Neutrophil (primary cell): ENCODE measurements around the gene MYOZ3.

Experiments
- H3K27ac ChIP-seq: fragments of 200-600 bp; sonication (generic); 2 replicates; pipeline ENCODE4 v1.5.1; 2016; ENCODE audit warnings: mild to moderate bottlenecking, moderate library complexity
- H3K27me3 ChIP-seq: fragments of 200-600 bp; sonication (generic); 2 replicates; pipeline ENCODE4 v1.6.0; 2016; ENCODE audit warnings: mild to moderate bottlenecking
- H3K36me3 ChIP-seq: fragments of 200-600 bp; sonication (generic); 2 replicates; pipeline ENCODE4 v1.5.1; 2017
- H3K4me1 ChIP-seq, 2 experiments: fragments of 200-600 bp in 1 of 2; sonication (generic) in 1 of 2; 1 replicate in 1 of 2; 2 replicates in 1 of 2; pipeline versions ENCODE4 v1.5.1 to v1.6.1; 2013 to 2016; ENCODE audit warnings: low read depth in 1 of 2, low read length in 1 of 2, mild to moderate bottlenecking in 1 of 2, moderate library complexity in 1 of 2; ENCODE audit not compliant: control insufficient read depth in 1 of 2, insufficient read depth in 1 of 2
- H3K4me3 ChIP-seq, 2 experiments: fragments of 200-600 bp in 1 of 2; sonication (generic) in 1 of 2; 1 replicate in 1 of 2; 2 replicates in 1 of 2; pipeline ENCODE4 v1.5.1; 2013 to 2016; ENCODE audit warnings: low read depth in 1 of 2, low read length in 1 of 2, mild to moderate bottlenecking in 1 of 2, moderate library complexity in 1 of 2
- H3K9me3 ChIP-seq: fragments of 200-600 bp; sonication (generic); 2 replicates; pipeline ENCODE4 v1.5.1; 2016
- CTCF ChIP-seq: fragments of 200-600 bp; sonication (generic); IDR thresholded peaks from 2 replicates; pipeline ENCODE4 v1.5.1; 2016; ENCODE audit warnings: antibody characterized with exemption

The MYOZ3 gene

GRCh38 chr5:150660108-150660831 lies 781 bp upstream of the MYOZ3 start:
- Histone ChIP-seq H3K9me3 (no peaks in the 10 kb centered on the region), H3K27me3 (peaks cover 17% of the 10 kb centered on the region), H3K27ac (no peak overlapping the region), H3K4me1 (peaks cover 6 to 10% of the 10 kb centered on the region in 2 experiments), H3K36me3 (no peaks in the 10 kb centered on the region), H3K4me3 (no peak overlapping the region)
- no peak for TF ChIP-seq CTCF

GRCh38 chr5:150661821-150662596 lies 958 bp downstream of the MYOZ3 start:
- no peak overlapping the region for H3K27ac ChIP-seq
- H3K27me3 ChIP-seq: peaks cover 5% of the 10 kb centered on the region
- peaks cover 0 to under 1% of the 10 kb centered on the region in 2 experiments for H3K4me1 ChIP-seq
- no peaks in the 10 kb centered on the region for H3K9me3 ChIP-seq
- no peaks in the 10 kb centered on the region for H3K36me3 ChIP-seq
- no peak for TF ChIP-seq CTCF
- H3K4me3 ChIP-seq: no peak overlapping the region

- Histone ChIP-seq H3K4me3 (no peak overlapping the region), H3K27ac (no peak overlapping the region), H3K27me3 (peaks cover 4% of the 10 kb centered on the region), H3K36me3 (no peaks in the 10 kb centered on the region), H3K4me1 (no peaks in the 10 kb centered on the region), H3K9me3 (no peaks in the 10 kb centered on the region)
- TF ChIP-seq CTCF: no peak
These were observed 1.9 kb downstream of the MYOZ3 start for GRCh38 chr5:150662731-150663516.

GRCh38 chr5:150663936-150664335 lies 2.9 kb downstream of the MYOZ3 start:
- Histone ChIP-seq H3K36me3 (no peaks in the 10 kb centered on the region), H3K4me3 (no peak overlapping the region), H3K27ac (no peak overlapping the region), H3K27me3 (peaks cover 4% of the 10 kb centered on the region), H3K9me3 (no peaks in the 10 kb centered on the region), H3K4me1 (no peaks in the 10 kb centered on the region)
- TF ChIP-seq CTCF: no peak

GRCh38 chr5:150665044-150665443 lies 4.0 kb downstream of the MYOZ3 start:
- no peak for TF ChIP-seq CTCF
- Histone ChIP-seq H3K27ac (no peak overlapping the region), H3K4me1 (no peaks in the 10 kb centered on the region), H3K4me3 (no peak overlapping the region), H3K9me3 (no peaks in the 10 kb centered on the region), H3K27me3 (peaks cover 4% of the 10 kb centered on the region), H3K36me3 (no peaks in the 10 kb centered on the region)
